OCI-LY7 (cell line): ENCODE results near the gene OR4C3.
"Not testable (repeated sequence)": the region's sequence is repeated elsewhere in the genome, so short reads cannot be mapped to it uniquely, and the experiment has no call there.

Experiments used
- EZH2phosphoT487 ChIP-seq: fragments of 200-600 bp; sonication (generic); IDR thresholded peaks from 2 replicates; pipeline ENCODE4 v1.6.1; 2018; ENCODE audit warnings: low read depth, borderline replicate concordance, mild to moderate bottlenecking, mixed run types, antibody characterized with exemption, low read length, moderate library complexity, mixed read lengths
- TF ChIP-seq, protein P1 (sequence below): fragments of 200-600 bp; sonication (generic); conservative IDR thresholded peaks from 2 replicates; pipeline ENCODE4 v1.5.1; 2014; ENCODE audit warnings: mild to moderate bottlenecking, antibody characterized with exemption, low read length, moderate library complexity, mixed read lengths

DNA sequence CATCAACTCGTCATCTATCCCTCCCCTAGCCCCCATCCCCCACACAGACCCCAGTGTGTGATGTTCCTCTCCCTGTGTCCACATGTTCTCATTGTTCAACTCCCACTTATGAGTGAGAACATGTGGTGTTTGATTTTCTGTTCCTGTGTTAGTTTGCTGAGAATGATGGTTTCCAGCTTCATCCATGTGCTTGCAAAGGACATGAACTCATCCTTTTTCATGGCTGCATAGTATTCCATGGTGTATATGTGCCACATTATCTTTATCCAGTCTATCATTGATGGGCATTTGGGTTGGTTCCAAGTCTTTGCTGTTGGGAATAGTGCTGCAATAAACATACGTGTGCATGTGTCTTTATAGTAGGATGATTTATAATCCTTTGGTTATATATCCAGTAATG is 17.8 kb downstream of the OR4C3 start:
- TF ChIP-seq, protein P1, sequence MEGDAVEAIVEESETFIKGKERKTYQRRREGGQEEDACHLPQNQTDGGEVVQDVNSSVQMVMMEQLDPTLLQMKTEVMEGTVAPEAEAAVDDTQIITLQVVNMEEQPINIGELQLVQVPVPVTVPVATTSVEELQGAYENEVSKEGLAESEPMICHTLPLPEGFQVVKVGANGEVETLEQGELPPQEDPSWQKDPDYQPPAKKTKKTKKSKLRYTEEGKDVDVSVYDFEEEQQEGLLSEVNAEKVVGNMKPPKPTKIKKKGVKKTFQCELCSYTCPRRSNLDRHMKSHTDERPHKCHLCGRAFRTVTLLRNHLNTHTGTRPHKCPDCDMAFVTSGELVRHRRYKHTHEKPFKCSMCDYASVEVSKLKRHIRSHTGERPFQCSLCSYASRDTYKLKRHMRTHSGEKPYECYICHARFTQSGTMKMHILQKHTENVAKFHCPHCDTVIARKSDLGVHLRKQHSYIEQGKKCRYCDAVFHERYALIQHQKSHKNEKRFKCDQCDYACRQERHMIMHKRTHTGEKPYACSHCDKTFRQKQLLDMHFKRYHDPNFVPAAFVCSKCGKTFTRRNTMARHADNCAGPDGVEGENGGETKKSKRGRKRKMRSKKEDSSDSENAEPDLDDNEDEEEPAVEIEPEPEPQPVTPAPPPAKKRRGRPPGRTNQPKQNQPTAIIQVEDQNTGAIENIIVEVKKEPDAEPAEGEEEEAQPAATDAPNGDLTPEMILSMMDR = not testable (repeated sequence)
- TF ChIP-seq EZH2phosphoT487 = not testable (repeated sequence)
